ENCODE results near the gene BAZ1A. TPM values are rescaled to one million over a fixed set of nuclear protein-coding genes. Genes with fewer than 3 reads are reported as not detected.

Gene BAZ1A
- polyA plus RNA-seq, 1 donor from 2014 or later, result 18.1 TPM

Small RNAs within 50 kb of the gene (small RNA-seq; reads per million reads assigned to genes)
- gene AL121603.1, result 0 reads per million in 3 experiments
- 0 to 0.16 (median 0) reads per million in 3 experiments for gene RNU7-41P

Other genes starting within 250 kb of the BAZ1A start
- gene SNX6, start 245.2 kb downstream of the BAZ1A start, polyA plus RNA-seq, result 129 and 138 TPM in 2 replicates
- gene CFL2, start 160.8 kb downstream of the BAZ1A start, polyA plus RNA-seq, result 37.8 and 52.3 TPM in 2 replicates
- 90.0 and 110 TPM in 2 replicates for gene SRP54, start 107.6 kb upstream of the BAZ1A start, polyA plus RNA-seq
- 76.1 and 124 TPM in 2 replicates for gene FAM177A1, start 170.9 kb upstream of the BAZ1A start, polyA plus RNA-seq
- gene PPP2R3C, start 246.6 kb upstream of the BAZ1A start, polyA plus RNA-seq, result 75.7 and 91.4 TPM in 2 replicates
- 26.8 and 35.4 TPM in 2 replicates for gene PRORP, start 247.2 kb upstream of the BAZ1A start, polyA plus RNA-seq